Mesodermal cell (in vitro differentiated cells): ENCODE data around the gene ITIH5.

Source experiments
- H3K27ac ChIP-seq: 2 replicates; pipeline ENCODE4 v1.7.0; 2013; ENCODE audit warnings: mild to moderate bottlenecking, low read depth, low read length, moderate library complexity; ENCODE audit not compliant: severe bottlenecking
- H3K36me3 ChIP-seq: 2 replicates; pipeline ENCODE4 v1.7.1; 2013; ENCODE audit warnings: mild to moderate bottlenecking, low read length, moderate library complexity; ENCODE audit not compliant: control insufficient read depth, insufficient read depth
- H3K4me1 ChIP-seq: one replicate; pipeline ENCODE4 v1.7.1; 2013; ENCODE audit warnings: mild to moderate bottlenecking, low read length; ENCODE audit not compliant: insufficient read depth, control insufficient read depth, poor library complexity, severe bottlenecking
- H3K4me3 ChIP-seq: 2 replicates; pipeline ENCODE4 v1.7.0; 2013; ENCODE audit warnings: low read length, control low read depth, mild to moderate bottlenecking; ENCODE audit not compliant: insufficient read depth, poor library complexity, severe bottlenecking; ENCODE audit errors: extremely low read depth
- H3K9me3 ChIP-seq: 2 replicates; pipeline ENCODE4 v1.7.1; 2013; ENCODE audit warnings: mild to moderate bottlenecking, low read length, moderate library complexity; ENCODE audit not compliant: control insufficient read depth
- WGBS, 2 experiments: methylation state at CpG; one replicate each; pipeline ENCODE4 v1.1.5; 2013; ENCODE audit warnings: missing lambda C conversion rate in 2 of 2; ENCODE audit not compliant: insufficient coverage in 2 of 2; 5-methylcytosine and 5-hydroxymethylcytosine counted together

Gene ITIH5

GRCh38 chr10:7534480-7534852, 132.3 kb downstream of the ITIH5 start:
- H3K4me1 ChIP-seq, result no peaks in the 10 kb centered on the region
- 100% methylated on average over 1 of the region's 5 CpGs; no CpG with 5 or more reads in 1 of the 2 experiments for WGBS, 2 experiments
- H3K27ac ChIP-seq, result no peak overlapping the region
- H3K9me3 ChIP-seq, result no peaks in the 10 kb centered on the region
- no peaks in the 10 kb centered on the region for H3K36me3 ChIP-seq
- no peak overlapping the region for H3K4me3 ChIP-seq

GRCh38 chr10:7533657-7534479, 132.9 kb downstream of the ITIH5 start:
- no peak overlapping the region for H3K4me3 ChIP-seq

GRCh38 chr10:7532723-7533498, 133.9 kb downstream of the ITIH5 start:
- no peak overlapping the region for H3K4me3 ChIP-seq
- H3K9me3 ChIP-seq, result no peaks in the 10 kb centered on the region
- no peaks in the 10 kb centered on the region for H3K36me3 ChIP-seq
- no peaks in the 10 kb centered on the region for H3K4me1 ChIP-seq
- 77 to 80% methylated on average over 18 to 21 of the region's 23 CpGs for WGBS, 2 experiments
- no peak overlapping the region for H3K27ac ChIP-seq

More at GRCh38 chr10:7533657-7534479, 132.9 kb downstream of the ITIH5 start:
- no peaks in the 10 kb centered on the region for H3K36me3 ChIP-seq
- WGBS, 2 experiments, result 69 to 96% methylated on average over 6 of the region's 7 CpGs
- no peak overlapping the region for H3K27ac ChIP-seq
- no peaks in the 10 kb centered on the region for H3K4me1 ChIP-seq
- H3K9me3 ChIP-seq, result no peaks in the 10 kb centered on the region

GRCh38 chr10:7529638-7530037, 137.1 kb downstream of the ITIH5 start:
- WGBS, 2 experiments, result 50 to 58% methylated on average over 2 to 5 of the region's 7 CpGs
- Histone ChIP-seq H3K4me3 (no peak overlapping the region), H3K27ac (no peak overlapping the region), H3K36me3 (no peaks in the 10 kb centered on the region), H3K4me1 (no peaks in the 10 kb centered on the region), H3K9me3 (no peaks in the 10 kb centered on the region)

- 100% methylated on average over 1 of the region's 1 CpG; no CpG with 5 or more reads in 1 of the 2 experiments for WGBS, 2 experiments
- no peaks in the 10 kb centered on the region for H3K9me3 ChIP-seq
- H3K36me3 ChIP-seq, result no peaks in the 10 kb centered on the region
- H3K27ac ChIP-seq, result no peak overlapping the region
- no peaks in the 10 kb centered on the region for H3K4me1 ChIP-seq
- H3K4me3 ChIP-seq, result no peak overlapping the region
Measured at GRCh38 chr10:7527468-7527867, 139.3 kb downstream of the ITIH5 start.

- Histone ChIP-seq H3K36me3 (no peaks in the 10 kb centered on the region), H3K27ac (no peak overlapping the region)
- WGBS, 2 experiments, result 90 to 94% methylated on average over 15 to 18 of the region's 19 CpGs
Measured at GRCh38 chr10:7526017-7526400, 140.8 kb downstream of the ITIH5 start.

GRCh38 chr10:7525314-7526016, 141.3 kb downstream of the ITIH5 start:
- no peaks in the 10 kb centered on the region for H3K4me1 ChIP-seq
- no peaks in the 10 kb centered on the region for H3K9me3 ChIP-seq
- H3K4me3 ChIP-seq, result no peak overlapping the region
- H3K27ac ChIP-seq, result no peak overlapping the region
- WGBS, 2 experiments, result 71 to 90% methylated on average over 9 of the region's 16 CpGs
- no peaks in the 10 kb centered on the region for H3K36me3 ChIP-seq

More at GRCh38 chr10:7526017-7526400, 140.8 kb downstream of the ITIH5 start:
- H3K9me3 ChIP-seq, result no peaks in the 10 kb centered on the region
- no peak overlapping the region for H3K4me3 ChIP-seq
- no peaks in the 10 kb centered on the region for H3K4me1 ChIP-seq

- H3K9me3 ChIP-seq, result no peaks in the 10 kb centered on the region
- no peak overlapping the region for H3K4me3 ChIP-seq
- H3K36me3 ChIP-seq, result no peaks in the 10 kb centered on the region
- WGBS, 2 experiments, result 88 to 95% methylated on average over 2 to 3 of the region's 4 CpGs
- H3K27ac ChIP-seq, result no peak overlapping the region
- H3K4me1 ChIP-seq, result no peaks in the 10 kb centered on the region
Measured at GRCh38 chr10:7523656-7524055, 143.1 kb downstream of the ITIH5 start.

- no peaks in the 10 kb centered on the region for H3K4me1 ChIP-seq
- no peaks in the 10 kb centered on the region for H3K36me3 ChIP-seq
- H3K27ac ChIP-seq, result no peak overlapping the region
- 93 to 95% methylated on average over 8 to 9 of the region's 11 CpGs for WGBS, 2 experiments
- H3K9me3 ChIP-seq, result no peaks in the 10 kb centered on the region
- H3K4me3 ChIP-seq, result no peak overlapping the region
Measured at GRCh38 chr10:7520507-7521485, 146.0 kb downstream of the ITIH5 start.

GRCh38 chr10:7519351-7519750, 147.4 kb downstream of the ITIH5 start:
- 90 to 93% methylated on average over 2 to 3 of the region's 6 CpGs for WGBS, 2 experiments

More at GRCh38 chr10:7519351-7519750, 147.4 kb downstream of the ITIH5 start:
- Histone ChIP-seq H3K9me3 (no peaks in the 10 kb centered on the region), H3K36me3 (no peaks in the 10 kb centered on the region), H3K27ac (no peak overlapping the region), H3K4me1 (no peaks in the 10 kb centered on the region), H3K4me3 (no peak overlapping the region)
